HG03342 (cell line): Measurements from ENCODE around the gene C1QTNF2.

Source experiments
- ATAC-seq: cut with Tn5 transposase; IDR thresholded peaks from one replicate; pipeline ENCODE4 v1.9.1; 2021; ENCODE audit warnings: mild to moderate bottlenecking, moderate library complexity; ENCODE audit not compliant: unreplicated experiment

C1QTNF2 gene

DNA sequence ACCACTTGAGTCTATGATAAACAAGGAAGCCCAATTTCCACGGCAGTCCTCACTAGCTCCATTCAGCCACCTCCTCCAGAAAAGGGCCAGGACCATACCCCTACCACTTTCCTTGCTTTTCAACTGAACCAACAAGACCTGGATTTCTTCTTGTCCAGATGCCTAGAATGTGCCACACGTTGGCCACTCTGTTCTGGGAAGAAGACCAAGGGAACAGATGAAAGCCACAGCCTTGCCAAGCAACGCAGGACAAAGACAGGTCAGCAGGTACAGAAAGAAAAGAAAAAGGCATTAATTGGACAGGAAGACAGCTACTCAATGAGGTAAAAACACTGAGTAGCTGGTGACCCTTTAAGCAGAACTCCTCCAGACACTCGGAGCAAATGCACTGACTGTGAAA lies 60.3 kb downstream of the C1QTNF2 start:
- ATAC-seq, result no peak

DNA sequence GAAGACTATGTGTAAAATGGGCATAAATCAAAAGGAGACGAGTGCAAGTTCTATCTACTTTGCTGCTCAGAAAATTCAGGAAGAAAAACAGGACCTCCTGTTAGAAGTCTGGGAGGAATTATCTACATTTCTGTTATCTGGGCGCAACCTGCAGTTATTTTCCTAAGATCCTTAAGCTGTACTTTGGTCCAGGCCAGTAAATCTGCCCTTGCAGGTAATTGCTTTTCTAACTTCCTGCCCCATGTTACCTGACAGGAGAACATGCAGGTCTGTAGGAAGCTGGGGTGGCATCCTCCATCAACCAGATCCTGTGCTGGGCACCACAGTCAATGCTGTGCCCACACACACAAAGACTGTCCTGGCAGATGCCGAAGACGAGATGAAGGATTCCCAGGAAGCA lies 63.7 kb downstream of the C1QTNF2 start:
- ATAC-seq, result no peak

- no peak for ATAC-seq
These were observed 65.1 kb downstream of the C1QTNF2 start for GRCh38 chr5:160305319-160305718.

GRCh38 chr5:160303690-160304089 lies 66.7 kb downstream of the C1QTNF2 start:
- ATAC-seq, result no peak

DNA sequence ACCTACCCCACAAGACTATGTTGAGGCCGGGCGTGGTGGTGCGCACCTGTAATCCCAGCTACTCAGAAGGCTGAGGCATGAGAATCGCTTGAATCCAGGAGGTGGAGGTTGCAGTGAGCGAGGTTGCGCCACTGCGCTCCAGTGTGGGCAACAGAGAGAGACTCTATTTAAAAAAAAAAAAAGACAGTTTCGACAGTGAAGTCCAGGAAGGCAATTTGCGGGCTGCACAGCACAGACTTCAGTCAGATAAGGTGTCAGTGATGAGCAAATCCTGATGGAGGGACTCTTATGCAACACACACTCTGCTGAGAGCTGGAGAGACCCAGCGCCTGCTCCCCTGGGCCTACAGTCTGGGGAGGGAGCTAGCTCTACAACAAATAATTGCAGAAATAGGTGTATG lies 72.2 kb downstream of the C1QTNF2 start:
- ATAC-seq, result no peak

- no peak for ATAC-seq
These were observed 72.7 kb downstream of the C1QTNF2 start for GRCh38 chr5:160297776-160298175.
